Fibroblast of skin of right biceps (primary cell): ENCODE data around the gene SOX4.
A peak's percentile ranks its signal among the peaks of the same experiment; 100 is the strongest.

Experiments used
- DNase-seq: peaks from one replicate; pipeline ENCODE4 v3.0.0-alpha.2; 2013

SOX4 gene

DNA sequence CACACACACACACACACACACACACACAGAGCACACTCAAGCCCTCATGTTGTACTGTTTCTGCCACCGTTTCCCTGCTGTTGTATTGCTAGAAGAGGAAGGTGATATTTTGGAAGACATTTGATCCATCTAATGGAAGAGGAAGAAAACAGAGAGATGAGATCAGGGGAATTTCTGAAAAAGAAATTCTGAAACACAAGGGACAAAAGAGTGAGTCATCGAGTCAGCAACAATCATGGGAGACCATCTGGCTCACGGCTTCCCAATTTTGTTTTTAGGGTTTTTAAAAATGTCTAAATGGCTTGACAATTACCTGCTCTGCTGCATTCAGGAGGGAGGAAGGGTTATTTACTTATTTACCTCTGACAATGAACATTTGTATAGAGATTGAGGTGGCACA, 22.0 kb downstream of the SOX4 start:
- DNase-seq, result peak; percentile 26

DNA sequence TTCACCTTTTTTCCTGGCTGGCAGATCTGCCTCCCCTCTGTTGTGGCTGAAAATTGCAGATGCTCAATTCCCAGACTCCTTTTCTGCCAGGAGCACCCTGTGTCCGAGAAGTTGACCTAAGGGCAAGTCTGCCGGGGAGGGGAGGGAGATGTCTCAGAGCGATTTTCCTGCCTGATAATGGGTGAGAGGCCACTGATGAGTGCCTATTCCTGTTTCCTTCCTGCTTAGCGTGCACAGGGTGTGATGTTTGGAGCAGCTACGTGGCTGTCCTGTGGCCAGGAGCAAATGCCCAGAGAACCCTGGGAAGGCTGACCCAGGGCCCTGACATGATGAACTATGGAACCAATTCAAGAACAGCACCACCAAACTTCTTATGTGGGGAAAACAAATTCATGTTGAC, 22.5 kb downstream of the SOX4 start:
- DNase-seq, result no peak

DNA sequence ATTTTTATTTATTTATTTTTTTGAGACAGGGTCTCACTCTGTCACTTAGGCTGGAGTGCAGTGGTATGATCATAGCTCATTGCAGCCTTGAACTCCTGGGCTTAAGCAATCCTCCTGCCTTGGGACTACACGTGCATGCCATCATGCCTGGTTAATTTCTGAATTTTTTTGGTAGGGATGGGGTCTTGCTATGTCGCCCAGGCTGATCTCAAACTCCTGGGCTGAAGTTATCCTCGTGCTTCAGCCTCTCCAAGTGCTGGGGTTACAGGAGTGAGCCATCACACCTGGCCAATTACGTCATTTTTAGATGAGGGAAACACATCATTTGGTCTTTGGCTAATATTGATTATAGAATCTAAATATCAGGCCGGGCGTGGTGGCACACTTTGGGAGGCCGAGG, 32.1 kb downstream of the SOX4 start:
- DNase-seq, result no peak

DNA sequence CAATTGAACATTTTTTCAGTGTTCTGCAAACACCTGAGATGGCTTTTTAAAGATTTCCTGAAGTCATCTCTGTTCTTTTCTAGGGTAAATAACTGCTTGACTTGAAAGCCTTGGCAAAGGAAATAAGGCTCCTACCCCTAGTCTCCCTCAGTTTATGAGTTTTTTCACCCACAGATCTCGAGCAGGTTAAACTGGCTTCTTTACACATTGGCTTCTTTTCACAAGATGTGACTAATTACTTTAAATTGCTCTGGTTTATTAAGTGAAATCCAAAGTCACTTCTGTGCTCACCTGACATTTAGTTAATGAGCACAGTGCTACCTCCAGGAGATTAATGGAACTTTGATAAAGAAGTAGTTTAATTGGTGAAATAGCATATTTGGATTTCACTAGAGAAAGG, 33.2 kb downstream of the SOX4 start:
- DNase-seq, result no peak

DNA sequence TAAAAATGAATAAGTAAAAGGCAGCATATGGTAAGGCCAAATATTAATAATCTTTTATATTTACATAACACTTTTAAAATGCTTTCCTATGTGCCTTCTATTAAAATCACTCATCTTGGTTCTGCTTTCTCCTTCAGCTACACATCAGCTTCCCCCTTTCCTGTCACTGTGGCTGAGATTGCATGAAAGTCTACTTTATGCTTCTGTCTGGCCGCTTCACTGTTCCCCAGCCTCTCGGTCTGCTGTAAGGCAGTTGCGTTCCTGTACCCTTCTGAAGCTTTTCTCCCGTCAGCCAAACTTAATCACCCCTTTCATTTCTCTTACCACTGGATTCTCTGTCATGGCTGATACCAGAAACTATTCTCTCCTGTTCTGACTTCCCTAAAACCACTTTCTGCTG, 34.6 kb downstream of the SOX4 start:
- DNase-seq, result no peak

DNA sequence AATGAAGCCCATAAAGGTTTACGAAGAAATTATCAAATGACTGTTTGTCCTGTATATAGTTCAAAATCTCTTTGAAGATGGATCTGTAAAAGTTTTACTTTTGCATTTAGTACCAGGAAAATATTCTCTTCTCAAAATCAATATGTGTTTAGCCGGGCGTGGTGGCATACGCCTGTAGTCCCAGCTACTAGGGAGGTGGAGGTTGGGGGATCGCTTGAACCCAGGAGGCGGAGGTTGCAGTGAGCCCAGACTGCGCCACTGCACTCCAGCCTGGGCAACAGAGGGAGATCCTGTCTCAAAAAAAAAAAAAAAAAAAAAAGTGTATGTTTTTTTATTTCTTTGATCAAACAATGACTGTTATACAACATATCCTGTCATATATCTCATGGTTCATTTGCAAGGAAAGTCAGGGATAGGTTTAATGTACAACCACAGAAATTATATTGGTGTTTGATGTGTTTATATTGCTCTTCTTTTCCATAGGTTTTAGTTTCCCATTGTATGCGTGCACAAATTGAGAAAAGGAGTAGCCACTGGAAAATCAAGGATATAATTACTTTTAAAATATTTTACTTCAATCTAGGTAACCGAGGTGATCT, 40.1 kb downstream of the SOX4 start:
- DNase-seq, result no peak

DNA sequence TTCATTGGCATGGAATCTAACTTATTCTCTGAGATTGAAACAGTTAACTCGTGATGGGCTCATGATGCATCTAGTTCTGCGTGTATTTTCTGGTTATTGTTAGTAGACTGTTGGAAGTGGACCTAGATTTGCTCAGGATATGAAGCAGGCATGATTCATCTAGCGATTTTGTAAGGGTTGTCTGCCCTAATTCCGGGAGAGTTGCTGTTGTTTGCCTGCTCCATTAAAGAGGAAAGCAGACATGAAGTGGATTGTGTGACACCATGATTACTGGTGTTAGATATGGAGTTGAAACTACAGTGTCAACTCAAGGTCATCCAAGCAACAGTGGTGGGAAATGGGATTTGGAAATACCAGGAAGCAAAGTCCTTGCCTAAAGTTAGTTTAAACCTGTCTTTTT, 41.0 kb downstream of the SOX4 start:
- DNase-seq, result peak; percentile 95

DNA sequence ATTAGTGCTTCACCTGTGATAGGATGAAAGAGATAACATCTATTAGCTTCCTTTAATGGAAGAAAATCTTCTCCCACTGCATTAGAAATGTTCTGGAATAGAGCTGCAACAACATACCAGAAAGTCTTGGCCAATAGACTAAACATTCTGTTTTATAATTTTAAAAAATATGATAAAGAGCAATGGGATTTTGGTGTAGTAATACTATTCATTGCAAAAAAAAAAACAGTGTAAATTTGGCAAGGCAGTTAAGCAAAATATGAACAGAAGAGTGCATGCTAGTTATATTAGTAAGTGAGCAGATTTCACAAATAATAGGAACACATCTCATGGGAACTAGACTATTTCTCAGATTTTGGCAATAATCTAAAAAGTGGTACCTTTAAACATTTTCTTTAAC, 43.3 kb downstream of the SOX4 start:
- DNase-seq, result peak; percentile 29

DNA sequence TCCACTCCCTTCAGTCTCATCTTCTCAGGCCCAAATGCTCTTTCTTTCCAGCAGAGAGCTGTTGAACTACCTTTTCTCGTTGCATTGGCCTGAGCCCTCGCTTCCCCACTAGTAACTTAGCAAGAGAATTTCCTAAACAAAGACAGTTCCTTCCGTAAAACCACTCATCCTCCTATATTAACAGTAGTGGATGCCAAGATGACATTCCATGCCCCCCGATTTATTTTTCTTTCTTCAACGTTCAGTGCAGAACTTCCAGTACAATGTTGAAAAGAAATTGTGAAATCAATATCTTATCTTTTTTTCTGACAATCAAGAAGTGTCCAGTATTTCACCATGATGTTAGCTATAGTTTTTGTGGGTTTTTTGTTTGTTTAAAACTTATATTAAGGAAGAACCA, 45.8 kb downstream of the SOX4 start:
- DNase-seq, result no peak
